HEK293 (cell line): Measurements from ENCODE around the gene MLLT6.

Source experiments
- FEZF1 ChIP-seq: fragments of 450-650 bp; formaldehyde crosslinking; IDR thresholded peaks from 2 replicates; pipeline ENCODE4 v1.5.1; 2016; ENCODE audit warnings: missing biosample characterization, missing genetic modification characterization
- GLIS1 ChIP-seq: fragments of 450-650 bp; formaldehyde crosslinking; IDR thresholded peaks from 2 replicates; pipeline ENCODE4 v1.5.1; 2016; ENCODE audit warnings: missing biosample characterization, missing genetic modification characterization
- HOXC10 ChIP-seq: sonication (generic); formaldehyde crosslinking; IDR thresholded peaks from 2 replicates; pipeline ENCODE4 v1.8.1; 2023; ENCODE audit warnings: mild to moderate bottlenecking, missing genetic modification reagents
- KLF17 ChIP-seq: fragments of 450-650 bp; formaldehyde crosslinking; IDR thresholded peaks from 2 replicates; pipeline ENCODE4 v1.5.1; 2016; ENCODE audit warnings: missing biosample characterization, missing genetic modification characterization
- KLF9 ChIP-seq: fragments of 450-650 bp; formaldehyde crosslinking; IDR thresholded peaks from 2 replicates; pipeline ENCODE4 v1.5.1; 2016; ENCODE audit warnings: missing biosample characterization, missing genetic modification characterization, low read depth
- MYNN ChIP-seq: fragments of 450-650 bp; formaldehyde crosslinking; IDR thresholded peaks from 2 replicates; pipeline ENCODE4 v1.5.1; 2016; ENCODE audit warnings: missing biosample characterization, missing genetic modification characterization, borderline replicate concordance
- MZF1 ChIP-seq: fragments of 450-650 bp; formaldehyde crosslinking; IDR thresholded peaks from 2 replicates; pipeline ENCODE4 v1.5.1; 2017; ENCODE audit warnings: missing biosample characterization, missing genetic modification characterization, borderline replicate concordance
- PATZ1 ChIP-seq: fragments of 450-650 bp; formaldehyde crosslinking; IDR thresholded peaks from 2 replicates; pipeline ENCODE4 v1.5.1; 2016; ENCODE audit warnings: missing biosample characterization, missing genetic modification characterization
- TCF7L2 ChIP-seq: IDR thresholded peaks from 2 replicates; pipeline ENCODE4 v1.6.1; 2011; ENCODE audit warnings: low read depth, mild to moderate bottlenecking, inconsistent platforms, low read length, moderate library complexity, borderline replicate concordance
- ZBTB21 ChIP-seq: fragments of 450-650 bp; formaldehyde crosslinking; IDR thresholded peaks from 2 replicates; pipeline ENCODE4 v1.5.1; 2017; ENCODE audit warnings: missing biosample characterization, missing genetic modification characterization
- ZBTB7A ChIP-seq: fragments of 450-650 bp; formaldehyde crosslinking; IDR thresholded peaks from 2 replicates; pipeline ENCODE4 v1.5.1; 2016; ENCODE audit warnings: low read depth, missing biosample characterization, missing genetic modification characterization
- ZFP37 ChIP-seq: fragments of 450-650 bp; formaldehyde crosslinking; IDR thresholded peaks from 2 replicates; pipeline ENCODE4 v1.5.1; 2016; ENCODE audit warnings: missing biosample characterization, missing genetic modification characterization
- ZFP69B ChIP-seq: fragments of 450-650 bp; formaldehyde crosslinking; IDR thresholded peaks from 2 replicates; pipeline ENCODE4 v1.5.1; 2016; ENCODE audit warnings: missing biosample characterization, missing genetic modification characterization
- ZIC2 ChIP-seq: fragments of 450-650 bp; formaldehyde crosslinking; IDR thresholded peaks from 2 replicates; pipeline ENCODE4 v1.5.1; 2016; ENCODE audit warnings: missing biosample characterization, missing genetic modification characterization
- ZNF10 ChIP-seq: fragments of 450-650 bp; formaldehyde crosslinking; IDR thresholded peaks from 2 replicates; pipeline ENCODE4 v1.5.1; 2017; ENCODE audit warnings: missing biosample characterization, missing genetic modification characterization
- ZNF121 ChIP-seq: fragments of 450-650 bp; formaldehyde crosslinking; IDR thresholded peaks from 2 replicates; pipeline ENCODE4 v1.5.1; 2016; ENCODE audit warnings: missing biosample characterization, missing genetic modification characterization
- ZNF146 ChIP-seq: fragments of 450-650 bp; formaldehyde crosslinking; IDR thresholded peaks from 2 replicates; pipeline ENCODE4 v1.5.1; 2016; ENCODE audit warnings: missing biosample characterization, missing genetic modification characterization
- ZNF155 ChIP-seq: fragments of 450-650 bp; formaldehyde crosslinking; IDR thresholded peaks from 2 replicates; pipeline ENCODE4 v1.5.1; 2016; ENCODE audit warnings: missing biosample characterization, missing genetic modification characterization
- ZNF16 ChIP-seq: fragments of 450-650 bp; formaldehyde crosslinking; IDR thresholded peaks from 2 replicates; pipeline ENCODE4 v1.5.1; 2016; ENCODE audit warnings: low read depth, missing biosample characterization, missing genetic modification characterization
- ZNF174 ChIP-seq: fragments of 450-650 bp; formaldehyde crosslinking; IDR thresholded peaks from 2 replicates; pipeline ENCODE4 v1.5.0; 2017; ENCODE audit warnings: missing biosample characterization, mild to moderate bottlenecking, missing genetic modification characterization
- ZNF175 ChIP-seq: fragments of 450-650 bp; formaldehyde crosslinking; IDR thresholded peaks from 2 replicates; pipeline ENCODE4 v1.5.1; 2016; ENCODE audit warnings: missing biosample characterization, missing genetic modification characterization
- ZNF18 ChIP-seq: fragments of 450-650 bp; formaldehyde crosslinking; IDR thresholded peaks from 2 replicates; pipeline ENCODE4 v1.5.1; 2016; ENCODE audit warnings: missing biosample characterization, missing genetic modification characterization
- ZNF24 ChIP-seq: fragments of 450-650 bp; formaldehyde crosslinking; IDR thresholded peaks from 2 replicates; pipeline ENCODE4 v1.5.1; 2016; ENCODE audit warnings: missing biosample characterization, missing genetic modification characterization
- ZNF335 ChIP-seq: fragments of 450-650 bp; formaldehyde crosslinking; conservative IDR thresholded peaks from 2 replicates; pipeline ENCODE4 v1.5.1; 2016; ENCODE audit warnings: missing biosample characterization, missing genetic modification characterization
- ZNF426 ChIP-seq: fragments of 450-650 bp; formaldehyde crosslinking; IDR thresholded peaks from 2 replicates; pipeline ENCODE4 v1.5.1; 2017; ENCODE audit warnings: missing biosample characterization, missing genetic modification characterization, mild to moderate bottlenecking, inconsistent platforms, moderate library complexity
- ZNF560 ChIP-seq: fragments of 450-650 bp; formaldehyde crosslinking; IDR thresholded peaks from 2 replicates; pipeline ENCODE4 v1.5.1; 2017; ENCODE audit warnings: missing biosample characterization, missing genetic modification characterization, borderline replicate concordance
- ZNF610 ChIP-seq: fragments of 450-650 bp; formaldehyde crosslinking; IDR thresholded peaks from 2 replicates; pipeline ENCODE4 v1.5.1; 2016; ENCODE audit warnings: missing biosample characterization, missing genetic modification characterization, borderline replicate concordance
- ZNF626 ChIP-seq: fragments of 450-650 bp; sonication (Bioruptor Pico); formaldehyde crosslinking; IDR thresholded peaks from 2 replicates; pipeline ENCODE4 v1.5.1; 2018; ENCODE audit warnings: missing biosample characterization, missing genetic modification characterization, inconsistent platforms
- ZNF658 ChIP-seq: fragments of 450-650 bp; formaldehyde crosslinking; IDR thresholded peaks from 2 replicates; pipeline ENCODE4; 2016; ENCODE audit warnings: missing biosample characterization, missing genetic modification characterization
- ZNF664 ChIP-seq: fragments of 450-650 bp; formaldehyde crosslinking; IDR thresholded peaks from 2 replicates; pipeline ENCODE4 v1.5.1; 2016; ENCODE audit warnings: missing biosample characterization, missing genetic modification characterization
- ZNF670 ChIP-seq: fragments of 450-650 bp; formaldehyde crosslinking; IDR thresholded peaks from 2 replicates; pipeline ENCODE4 v1.5.1; 2016; ENCODE audit warnings: missing biosample characterization, missing genetic modification characterization, low read depth
- ZNF701 ChIP-seq: fragments of 450-650 bp; formaldehyde crosslinking; IDR thresholded peaks from 2 replicates; pipeline ENCODE4 v1.5.1; 2016; ENCODE audit warnings: missing biosample characterization, missing genetic modification characterization
- ZSCAN16 ChIP-seq: fragments of 450-650 bp; formaldehyde crosslinking; IDR thresholded peaks from 2 replicates; pipeline ENCODE4 v1.5.1; 2016; ENCODE audit warnings: missing biosample characterization, missing genetic modification characterization
- TF ChIP-seq, protein P1 (sequence below): fragments of 450-650 bp; formaldehyde crosslinking; conservative IDR thresholded peaks from 2 replicates; pipeline ENCODE4 v1.5.1; 2016; ENCODE audit warnings: low read depth, missing biosample characterization, missing genetic modification characterization

MLLT6 gene

GRCh38 chr17:38751808-38752307, 46.8 kb downstream of the MLLT6 start (continued):
- TF ChIP-seq ZBTB21 (tag by site-specific recombination) (peak; percentile 44; the same call in 1 of the 2 replicates), ZNF335 (tag by site-specific recombination) (no peak; the same call in 1 of the 2 replicates), GLIS1 (tag by site-specific recombination) (peak; percentile 61), ZNF175 (tag by site-specific recombination) (no peak), TCF7L2 (no peak), FEZF1 (tag by site-specific recombination) (no peak), ZNF146 (tag by site-specific recombination) (no peak), KLF9 (0 out of 2 replicates have a peak, but pooled peaks have one; percentile 4), ZNF426 (tag by site-specific recombination) (no peak), ZNF670 (tag by site-specific recombination) (no peak), ZNF174 (tag by site-specific recombination) (no peak), ZNF664 (tag by site-specific recombination) (0 out of 2 replicates have a peak, but pooled peaks have one; percentile 12), ZIC2 (tag by site-specific recombination) (peak; percentile 59), MYNN (tag by site-specific recombination) (no peak), ZNF701 (tag by site-specific recombination) (peak; percentile 31; the same call in 1 of the 2 replicates), HOXC10 (CRISPR knock-in tag) (no peak), ZNF560 (tag by site-specific recombination) (no peak), ZNF18 (peak; percentile 12; the same call in 1 of the 2 replicates), ZNF24 (tag by site-specific recombination) (0 out of 2 replicates have a peak, but pooled peaks have one; percentile 61), ZNF16 (no peak), PATZ1 (peak; percentile 87), MZF1 (tag by site-specific recombination) (peak; percentile 58; the same call in 1 of the 2 replicates), ZNF10 (tag by site-specific recombination) (no peak), ZFP69B (tag by site-specific recombination) (peak; percentile 16; the same call in 1 of the 2 replicates), ZSCAN16 (tag by site-specific recombination) (no peak), ZNF626 (tag by site-specific recombination) (no peak), ZNF610 (tag by site-specific recombination) (0 out of 2 replicates have a peak, but pooled peaks have one; percentile 1), ZBTB7A (tag by site-specific recombination) (peak; percentile 54; the same call in 1 of the 2 replicates), ZNF658 (no peak), KLF17 (peak; percentile 93; the same call in 1 of the 2 replicates), ZFP37 (peak; percentile 84; the same call in 1 of the 2 replicates), ZNF155 (no peak), ZNF121 (tag by site-specific recombination) (no peak)
- TF ChIP-seq, protein P1, sequence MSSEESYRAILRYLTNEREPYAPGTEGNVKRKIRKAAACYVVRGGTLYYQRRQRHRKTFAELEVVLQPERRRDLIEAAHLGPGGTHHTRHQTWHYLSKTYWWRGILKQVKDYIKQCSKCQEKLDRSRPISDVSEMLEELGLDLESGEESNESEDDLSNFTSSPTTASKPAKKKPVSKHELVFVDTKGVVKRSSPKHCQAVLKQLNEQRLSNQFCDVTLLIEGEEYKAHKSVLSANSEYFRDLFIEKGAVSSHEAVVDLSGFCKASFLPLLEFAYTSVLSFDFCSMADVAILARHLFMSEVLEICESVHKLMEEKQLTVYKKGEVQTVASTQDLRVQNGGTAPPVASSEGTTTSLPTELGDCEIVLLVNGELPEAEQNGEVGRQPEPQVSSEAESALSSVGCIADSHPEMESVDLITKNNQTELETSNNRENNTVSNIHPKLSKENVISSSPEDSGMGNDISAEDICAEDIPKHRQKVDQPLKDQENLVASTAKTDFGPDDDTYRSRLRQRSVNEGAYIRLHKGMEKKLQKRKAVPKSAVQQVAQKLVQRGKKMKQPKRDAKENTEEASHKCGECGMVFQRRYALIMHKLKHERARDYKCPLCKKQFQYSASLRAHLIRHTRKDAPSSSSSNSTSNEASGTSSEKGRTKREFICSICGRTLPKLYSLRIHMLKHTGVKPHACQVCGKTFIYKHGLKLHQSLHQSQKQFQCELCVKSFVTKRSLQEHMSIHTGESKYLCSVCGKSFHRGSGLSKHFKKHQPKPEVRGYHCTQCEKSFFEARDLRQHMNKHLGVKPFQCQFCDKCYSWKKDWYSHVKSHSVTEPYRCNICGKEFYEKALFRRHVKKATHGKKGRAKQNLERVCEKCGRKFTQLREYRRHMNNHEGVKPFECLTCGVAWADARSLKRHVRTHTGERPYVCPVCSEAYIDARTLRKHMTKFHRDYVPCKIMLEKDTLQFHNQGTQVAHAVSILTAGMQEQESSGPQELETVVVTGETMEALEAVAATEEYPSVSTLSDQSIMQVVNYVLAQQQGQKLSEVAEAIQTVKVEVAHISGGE (tag by site-specific recombination), result no peak
